ENCODE results near the gene NDOR1.

DNA sequence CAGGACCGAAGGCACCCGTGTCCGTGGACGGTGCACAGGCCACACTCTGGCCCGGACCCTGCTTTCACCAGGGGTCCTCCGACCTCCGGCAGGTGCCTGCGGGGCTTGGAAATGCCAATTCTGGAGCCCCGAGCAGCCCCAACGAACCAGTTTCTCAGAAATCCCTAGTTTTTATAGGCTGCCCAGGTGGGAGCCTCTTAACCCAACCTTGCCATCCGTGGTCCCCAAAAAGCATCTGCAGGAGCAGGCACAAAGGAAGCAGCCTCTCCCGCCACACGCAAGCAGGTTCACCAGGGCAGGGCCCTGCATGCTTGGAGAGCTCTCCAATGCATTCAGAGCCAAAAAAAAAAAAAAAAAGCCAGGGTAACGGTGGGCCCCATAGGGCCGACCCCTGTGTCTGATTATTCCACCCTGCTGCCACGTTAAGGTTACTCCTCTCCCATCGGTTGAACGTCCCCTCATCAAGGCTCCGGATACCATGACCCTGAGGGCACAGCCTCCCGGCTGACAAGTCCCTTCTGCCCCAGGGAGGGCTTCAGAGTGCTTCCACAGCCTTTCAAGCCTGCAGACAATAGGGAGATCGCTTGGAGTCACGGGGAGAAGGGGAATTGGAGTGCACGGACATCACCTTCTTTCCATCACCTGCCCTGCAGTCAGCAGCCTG, 4.2 kb upstream of the NDOR1 start:
- TF ChIP-seq CTCF (IDR thresholded peaks at IDR 0.05; ENCODE audit: low read depth, low read length) = no peak
- TF ChIP-seq EZH2phosphoT487 (IDR thresholded peaks at IDR 0.05; ENCODE audit: low read depth) = no peak
